Esophagus squamous epithelium (tissue), 5 donors: ENCODE data around the gene DST. TPM values are rescaled to one million over a fixed set of nuclear protein-coding genes. Genes with fewer than 3 reads are reported as not detected.

Experiments used
- DNase-seq: peaks from one replicate; lab custom pipeline; 2025; lab: John Stamatoyannopoulos, UW
- H3K27ac ChIP-seq, 4 donors: fragments of 200-600 bp; sonication (generic); one replicate each; pipeline ENCODE4 v1.5.1; 2016 to 2019; ENCODE audit warnings: mild to moderate bottlenecking in 1 of 4
- H3K27me3 ChIP-seq, 4 donors: fragments of 200-600 bp; sonication (generic); 1 replicate in 3 of 4; 2 replicates in 1 of 4; pipeline versions ENCODE4 v1.5.1 to v1.6.0; 2017 to 2021; ENCODE audit warnings: antibody characterized with exemption in 1 of 4
- H3K36me3 ChIP-seq, 3 donors: fragments of 200-600 bp; sonication (generic); one replicate each; pipeline ENCODE4 v1.5.1; 2016 to 2019
- H3K4me1 ChIP-seq, 3 donors: fragments of 200-600 bp; sonication (generic); one replicate each; pipeline ENCODE4 v1.5.1; 2017 to 2019
- H3K4me3 ChIP-seq, 4 donors: fragments of 200-600 bp; sonication (generic); 1 replicate in 3 of 4; 2 replicates in 1 of 4; pipeline ENCODE4 v1.5.1; 2016 to 2019; ENCODE audit warnings: mild to moderate bottlenecking in 2 of 4, moderate library complexity in 1 of 4
- H3K9me3 ChIP-seq, 3 donors: fragments of 200-600 bp; sonication (generic); one replicate each; pipeline ENCODE4 v1.5.1; 2016 to 2019
- CTCF ChIP-seq, 6 experiments: fragments of 450-650 bp in 4 of 6; fragments of 200-600 bp in 2 of 6; sonication (generic) in 2 of 6; IDR thresholded peaks; one replicate each; pipeline ENCODE4 v1.5.1; 2016 to 2019; ENCODE audit warnings: antibody characterized with exemption in 6 of 6, mild to moderate bottlenecking in 4 of 6, moderate library complexity in 4 of 6
- POLR2A ChIP-seq, 4 donors: fragments of 450-650 bp; IDR thresholded peaks; one replicate each; pipeline ENCODE4 v1.6.1; 2017; ENCODE audit warnings: antibody characterized with exemption in 4 of 4, mild to moderate bottlenecking in 4 of 4, moderate library complexity in 3 of 4
- WGBS, 2 donors: methylation state at CpG; one replicate each; pipeline ENCODE4 v1.1.5; 2018; 5-methylcytosine and 5-hydroxymethylcytosine counted together
- intact Hi-C: fragments of 100-400 bp; cut with DNase I; formaldehyde crosslinking; loops from one replicate; pipeline ENCODE4 v1.15.0; 2022
- total RNA-seq, 4 donors: library from RNA; depleted of rRNA; stranded (reverse); fragments of >200 nt; gene quantifications; one replicate each; pipeline ENCODE4 v1.1.0, GENCODE V29; 2016
- donor health status: DM: yes; HTN: yes; CAD: no.

DST gene
- total RNA-seq, 4 donors from 2014 or later: 134 to 468 (median 175) TPM

GRCh38 chr6:56444855-56445254 lies 197.8 kb downstream of the DST start:
- intact Hi-C loops: no loop called here
- Histone ChIP-seq H3K27me3 (no peaks in the 10 kb centered on the region), H3K9me3 (no peaks in the 10 kb centered on the region), H3K36me3 (no peaks in the 10 kb centered on the region), H3K27ac (peak overlapping the region in 1 of 4 donors; percentile 29), H3K4me1 (peaks cover 0 to 5% (median 0%) of the 10 kb centered on the region in 3 donors), H3K4me3 (no peak overlapping the region)
- 39 to 49% methylated on average over 2 of the region's 2 CpGs for WGBS, 2 donors
- TF ChIP-seq CTCF (IDR thresholded peaks at IDR 0.05) (no peak), POLR2A (IDR thresholded peaks at IDR 0.05) (no peak)
- DNase-seq: no peak

GRCh38 chr6:56440551-56440981 lies 202.1 kb downstream of the DST start:
- H3K4me1 ChIP-seq: peaks cover 0 to 12% (median 0%) of the 10 kb centered on the region in 3 donors
- H3K27ac ChIP-seq: no peak overlapping the region
- intact Hi-C loops: no loop called here
- no peak for DNase-seq
- WGBS, 2 donors: 61 to 68% methylated on average over 4 of the region's 4 CpGs
- TF ChIP-seq CTCF (IDR thresholded peaks at IDR 0.05): no peak
- TF ChIP-seq POLR2A (IDR thresholded peaks at IDR 0.05): no peak
- H3K27me3 ChIP-seq: no peaks in the 10 kb centered on the region
- H3K9me3 ChIP-seq: no peaks in the 10 kb centered on the region
- H3K36me3 ChIP-seq: no peaks in the 10 kb centered on the region
- no peak overlapping the region for H3K4me3 ChIP-seq

GRCh38 chr6:56437171-56437900 lies 205.4 kb downstream of the DST start:
- Histone ChIP-seq H3K27ac (no peak overlapping the region), H3K36me3 (no peaks in the 10 kb centered on the region), H3K4me1 (peaks cover 0 to 8% (median 0%) of the 10 kb centered on the region in 3 donors), H3K4me3 (no peak overlapping the region), H3K9me3 (peaks cover 0 to 8% (median 0%) of the 10 kb centered on the region in 3 donors), H3K27me3 (no peaks in the 10 kb centered on the region)
- intact Hi-C loops: loop anchor here (10.0 kb wide), 1 partner anchor 53 kb away; no protein-coding TSS in a partner anchor
- WGBS, 2 donors: 36 to 49% methylated on average over 5 of the region's 5 CpGs
- TF ChIP-seq POLR2A (IDR thresholded peaks at IDR 0.05): no peak
- TF ChIP-seq CTCF (IDR thresholded peaks at IDR 0.05): no peak
- DNase-seq: no peak

- no peak for TF ChIP-seq CTCF (IDR thresholded peaks at IDR 0.05)
- TF ChIP-seq POLR2A (IDR thresholded peaks at IDR 0.05): no peak
- Histone ChIP-seq H3K9me3 (peaks cover 0 to 8% (median 0%) of the 10 kb centered on the region in 3 donors), H3K27me3 (no peaks in the 10 kb centered on the region), H3K27ac (no peak overlapping the region), H3K36me3 (no peaks in the 10 kb centered on the region), H3K4me3 (no peak overlapping the region), H3K4me1 (peaks cover 0 to 8% (median 0%) of the 10 kb centered on the region in 3 donors)
- WGBS, 2 donors: 78 to 80% methylated on average over 4 of the region's 4 CpGs
- intact Hi-C loops: loop anchor here (10.0 kb wide), 1 partner anchor 51 kb away; no protein-coding TSS in a partner anchor
- no peak for DNase-seq
Measured at GRCh38 chr6:56435754-56436153, 206.9 kb downstream of the DST start.

GRCh38 chr6:56435326-56435725 lies 207.4 kb downstream of the DST start:
- H3K4me1 ChIP-seq: peaks cover 0 to 8% (median 0%) of the 10 kb centered on the region in 3 donors
- no peak overlapping the region for H3K27ac ChIP-seq
- H3K36me3 ChIP-seq: no peaks in the 10 kb centered on the region
- no peak overlapping the region for H3K4me3 ChIP-seq
- intact Hi-C loops: loop anchor here (10.0 kb wide), 1 partner anchor 51 kb away; no protein-coding TSS in a partner anchor
- TF ChIP-seq POLR2A (IDR thresholded peaks at IDR 0.05) (no peak), CTCF (IDR thresholded peaks at IDR 0.05) (no peak)
- H3K9me3 ChIP-seq: peaks cover 0 to 8% (median 0%) of the 10 kb centered on the region in 3 donors
- DNase-seq: no peak
- H3K27me3 ChIP-seq: no peaks in the 10 kb centered on the region
- 89 to 92% methylated on average over 2 of the region's 2 CpGs for WGBS, 2 donors
